GM20000 (cell line): Measurements from ENCODE around the gene PTPRN2.
"Not testable (repeated sequence)": the region's sequence is repeated elsewhere in the genome, so short reads cannot be mapped to it uniquely, and the experiment has no call there.

Source experiments
- DNase-seq: peaks from one replicate; pipeline ENCODE4 v3.0.0; 2012; ENCODE audit warnings: low spot score
- TF ChIP-seq, protein P1 (sequence below): IDR thresholded peaks from 2 replicates; pipeline ENCODE4 v1.5.1; 2012; ENCODE audit warnings: mild to moderate bottlenecking, control low read depth; ENCODE audit errors: extremely low read depth, missing control alignments

Gene PTPRN2

DNA sequence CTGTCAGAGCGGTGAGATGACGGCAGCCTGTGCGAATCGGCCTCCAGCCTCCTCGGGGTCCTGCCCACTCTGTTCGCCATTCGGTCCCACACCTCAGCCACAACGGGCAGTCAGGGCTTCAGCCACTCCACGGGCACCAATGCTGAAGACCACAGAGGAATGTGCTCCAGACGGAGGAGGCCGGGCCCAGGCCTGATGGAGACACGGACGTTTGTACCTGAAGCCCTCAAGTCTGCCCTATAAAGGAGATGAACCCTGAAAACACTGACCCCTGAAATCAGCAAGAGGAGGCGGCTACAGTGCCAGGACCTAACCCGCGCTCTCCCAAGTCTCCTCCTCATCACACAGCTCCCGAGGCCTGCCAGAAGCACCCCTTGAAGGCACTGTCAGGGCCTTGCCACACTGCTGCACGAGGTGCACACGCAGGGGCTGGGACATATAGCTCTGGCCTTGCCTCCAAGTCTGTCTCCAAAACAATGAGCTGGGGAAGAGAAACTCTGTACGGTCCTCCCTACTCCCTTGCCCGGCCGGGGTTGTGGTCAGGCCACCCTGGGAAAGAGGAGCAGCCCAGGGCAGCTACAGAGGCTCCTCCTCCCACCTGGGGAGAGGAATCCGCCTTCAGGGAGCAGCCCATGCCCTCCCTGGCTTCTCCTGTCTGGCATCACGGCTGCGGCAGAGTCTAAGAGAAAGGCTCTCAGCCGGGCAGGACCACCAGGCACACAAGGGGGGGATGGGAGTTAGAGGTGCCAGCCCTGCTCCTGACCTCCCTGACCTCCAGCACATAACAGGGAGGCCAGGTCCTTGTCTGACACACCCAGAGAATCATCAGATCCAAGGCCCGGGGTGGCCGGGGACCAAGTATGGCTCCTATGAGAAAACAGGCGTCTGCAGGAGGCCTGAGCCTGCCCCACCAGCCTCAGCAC lies 310.1 kb downstream of the PTPRN2 start:
- TF ChIP-seq, protein P1, sequence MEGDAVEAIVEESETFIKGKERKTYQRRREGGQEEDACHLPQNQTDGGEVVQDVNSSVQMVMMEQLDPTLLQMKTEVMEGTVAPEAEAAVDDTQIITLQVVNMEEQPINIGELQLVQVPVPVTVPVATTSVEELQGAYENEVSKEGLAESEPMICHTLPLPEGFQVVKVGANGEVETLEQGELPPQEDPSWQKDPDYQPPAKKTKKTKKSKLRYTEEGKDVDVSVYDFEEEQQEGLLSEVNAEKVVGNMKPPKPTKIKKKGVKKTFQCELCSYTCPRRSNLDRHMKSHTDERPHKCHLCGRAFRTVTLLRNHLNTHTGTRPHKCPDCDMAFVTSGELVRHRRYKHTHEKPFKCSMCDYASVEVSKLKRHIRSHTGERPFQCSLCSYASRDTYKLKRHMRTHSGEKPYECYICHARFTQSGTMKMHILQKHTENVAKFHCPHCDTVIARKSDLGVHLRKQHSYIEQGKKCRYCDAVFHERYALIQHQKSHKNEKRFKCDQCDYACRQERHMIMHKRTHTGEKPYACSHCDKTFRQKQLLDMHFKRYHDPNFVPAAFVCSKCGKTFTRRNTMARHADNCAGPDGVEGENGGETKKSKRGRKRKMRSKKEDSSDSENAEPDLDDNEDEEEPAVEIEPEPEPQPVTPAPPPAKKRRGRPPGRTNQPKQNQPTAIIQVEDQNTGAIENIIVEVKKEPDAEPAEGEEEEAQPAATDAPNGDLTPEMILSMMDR: no peak
- no peak for DNase-seq

DNA sequence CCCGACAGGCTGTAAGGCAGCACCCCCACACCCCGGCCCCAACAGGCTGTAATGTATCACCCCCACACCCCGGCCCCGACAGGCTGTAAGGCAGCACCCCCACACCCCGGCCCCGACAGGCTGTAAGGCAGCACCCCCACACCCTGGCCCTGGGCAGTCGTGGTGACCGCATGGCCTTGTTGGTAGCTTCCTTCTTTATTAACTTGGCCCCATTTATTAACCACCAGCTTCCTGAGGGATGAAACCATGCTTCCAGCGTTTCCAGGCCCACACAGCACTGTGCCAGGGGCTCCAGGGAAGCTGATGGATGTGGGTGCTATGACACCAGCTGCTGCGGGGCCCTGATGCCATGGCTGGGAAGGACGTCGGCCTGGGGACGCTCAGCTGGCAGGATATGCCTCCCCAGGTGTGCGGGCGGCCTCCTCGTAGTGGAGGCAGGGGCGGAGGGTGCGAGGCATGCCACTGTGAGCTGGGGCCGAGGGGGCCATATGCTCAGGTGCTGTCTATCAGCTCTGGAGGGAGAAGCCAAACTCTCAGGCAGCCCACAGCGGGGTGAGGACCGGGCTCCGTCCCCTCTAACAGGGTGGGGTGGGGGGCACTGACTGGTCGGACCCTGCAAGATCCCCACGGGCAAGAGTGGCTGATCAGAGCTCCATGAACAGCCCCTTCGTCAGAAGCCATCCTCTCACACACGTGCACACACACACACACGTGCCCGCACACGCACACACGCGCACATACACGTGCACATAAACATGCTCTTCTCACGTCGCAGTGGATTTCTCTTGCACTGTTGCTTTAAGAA lies 311.0 kb downstream of the PTPRN2 start:
- TF ChIP-seq, protein P1: no peak
- DNase-seq: no peak

DNA sequence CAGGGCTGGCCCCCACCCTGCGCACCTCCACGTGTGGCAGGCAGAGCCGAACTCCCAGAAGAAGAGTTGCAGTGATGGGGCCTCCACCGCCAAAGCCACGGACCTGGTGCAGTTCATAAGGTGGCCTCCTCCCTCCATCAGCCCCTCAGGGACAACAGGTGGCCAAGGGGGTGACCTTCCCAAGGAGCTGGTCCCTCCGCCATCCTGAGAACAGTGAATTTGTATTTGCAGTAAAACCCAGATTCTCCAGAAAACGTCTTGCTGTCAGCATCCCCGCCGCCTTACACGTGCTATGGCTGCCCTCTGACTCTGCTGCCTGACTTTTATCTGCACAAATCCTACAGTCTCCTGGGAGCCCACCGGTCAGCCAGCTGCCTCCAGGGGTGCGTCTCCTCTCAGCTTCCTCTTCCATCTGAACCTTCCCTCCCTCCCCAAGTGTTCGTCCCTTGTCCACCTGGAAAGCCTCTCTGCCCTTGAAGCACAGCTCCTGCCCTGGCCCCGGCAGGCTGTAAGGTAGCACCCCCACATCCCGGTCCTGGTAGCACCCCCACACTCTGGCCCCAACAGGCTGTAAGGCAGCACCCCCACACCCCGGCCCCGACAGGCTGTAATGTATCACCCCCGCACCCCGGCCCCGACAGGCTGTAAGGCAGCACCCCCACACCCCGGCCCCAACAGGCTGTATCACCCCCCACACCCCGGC lies 311.8 kb downstream of the PTPRN2 start:
- no peak for DNase-seq

DNA sequence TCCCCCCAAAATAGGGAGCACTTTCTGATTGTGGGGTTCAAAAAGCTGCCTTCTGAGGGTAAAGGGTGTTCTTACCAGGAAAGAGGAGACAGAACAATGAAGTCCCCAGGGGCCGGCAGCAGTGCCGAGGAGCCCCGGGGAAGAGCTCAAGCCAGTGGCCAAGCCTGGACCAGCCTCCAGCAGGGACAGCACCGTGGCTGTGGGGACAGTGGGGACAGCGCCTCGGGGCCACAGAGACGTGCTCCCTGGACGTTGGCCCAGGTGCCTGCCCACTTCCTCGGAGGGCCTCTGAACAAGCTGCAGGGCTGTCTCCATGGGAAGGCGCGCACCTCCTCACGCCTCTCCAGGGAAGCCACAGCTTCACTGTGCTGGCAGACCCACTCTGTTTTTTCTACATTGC lies 312.6 kb downstream of the PTPRN2 start:
- no peak for DNase-seq

More for the DNA sequence above, 311.8 kb downstream of the PTPRN2 start:
- TF ChIP-seq, protein P1: no peak

DNA sequence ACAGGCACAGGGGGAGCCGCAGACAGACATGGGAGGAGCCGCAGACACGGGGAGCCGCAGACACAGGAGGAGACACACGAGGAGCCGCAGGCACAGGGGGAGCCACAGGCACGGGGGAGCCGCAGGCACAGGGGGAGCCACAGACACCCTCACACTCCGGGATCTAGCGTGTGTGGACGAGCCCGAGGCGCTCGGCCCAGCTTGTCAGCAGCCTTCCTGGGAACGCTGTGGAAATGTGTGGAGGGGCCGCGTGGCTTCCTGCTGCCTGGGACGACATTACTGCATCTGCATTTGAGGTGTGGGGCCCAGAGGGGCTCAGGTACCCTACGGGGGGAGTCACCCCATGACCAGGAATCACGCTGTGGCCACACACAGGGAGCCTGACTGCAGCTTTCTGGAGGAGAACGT lies 313.2 kb downstream of the PTPRN2 start:
- TF ChIP-seq, protein P1: no peak
- no peak for DNase-seq

More for the DNA sequence above, 312.6 kb downstream of the PTPRN2 start:
- TF ChIP-seq, protein P1: no peak

DNA sequence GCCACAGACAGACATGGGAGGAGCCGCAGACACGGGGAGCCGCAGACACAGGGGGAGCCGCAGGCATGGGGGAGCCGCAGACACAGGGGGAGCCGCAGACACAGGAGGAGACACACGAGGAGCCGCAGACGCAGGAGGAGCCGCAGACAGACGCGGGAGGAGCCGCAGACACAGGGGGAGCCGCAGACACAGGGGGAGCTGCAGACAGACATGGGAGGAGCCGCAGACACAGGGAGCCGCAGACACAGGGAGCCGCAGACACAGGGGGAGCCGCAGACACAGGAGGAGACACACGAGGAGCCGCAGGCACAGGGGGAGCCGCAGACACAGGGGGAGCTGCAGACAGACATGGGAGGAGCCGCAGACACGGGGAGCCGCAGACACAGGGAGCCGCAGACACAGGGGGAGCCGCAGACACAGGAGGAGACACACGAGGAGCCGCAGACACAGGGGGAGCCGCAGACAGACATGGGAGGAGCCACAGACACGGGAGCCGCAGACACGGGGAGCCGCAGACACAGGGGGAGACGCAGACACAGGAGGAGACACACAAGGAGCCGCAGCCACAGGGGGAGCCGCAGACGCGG lies 313.8 kb downstream of the PTPRN2 start:
- DNase-seq: not testable (repeated sequence)

DNA sequence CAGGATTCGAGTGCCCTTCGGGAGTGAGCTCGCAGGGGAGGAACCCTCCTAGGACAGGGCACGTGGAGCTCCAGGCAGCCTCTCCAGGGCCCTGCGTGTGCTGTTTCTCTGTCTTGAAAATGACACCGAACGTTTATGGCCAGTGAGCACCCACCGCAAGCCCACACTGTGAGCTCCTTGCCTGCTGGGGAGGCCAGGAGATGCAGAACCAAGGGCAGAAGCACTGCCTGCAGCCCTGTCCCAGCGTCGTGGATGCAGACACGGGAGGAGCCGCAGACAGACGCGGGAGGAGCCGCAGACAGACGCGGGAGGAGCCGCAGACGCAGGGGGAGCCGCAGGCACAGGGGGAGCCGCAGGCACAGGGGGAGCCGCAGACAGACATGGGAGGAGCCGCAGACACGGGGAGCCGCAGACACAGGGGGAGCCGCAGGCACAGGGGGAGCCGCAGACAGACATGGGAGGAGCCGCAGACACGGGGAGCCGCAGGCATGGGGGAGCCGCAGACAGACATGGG lies 314.4 kb downstream of the PTPRN2 start:
- DNase-seq: no peak
- TF ChIP-seq, protein P1: no peak
